Heart left ventricle (tissue), 13 donors: ENCODE measurements around the gene TNFRSF17.

ENCODE experiments used
- POLR2A ChIP-seq, 2 donors: fragments of 450-650 bp; IDR thresholded peaks; one replicate each; pipeline ENCODE4 v1.6.1; 2017; ENCODE audit warnings: antibody characterized with exemption in 2 of 2, mild to moderate bottlenecking in 2 of 2, moderate library complexity in 2 of 2
- TF ChIP-seq, protein P1 (sequence below), 12 donors: fragments of 200-600 bp; sonication (generic) in 4 of 12; IDR thresholded peaks; one replicate each; pipeline versions ENCODE4 v1.5.0 to v1.8.0; 2018 to 2022; ENCODE audit warnings: antibody characterized with exemption in 12 of 12, mild to moderate bottlenecking in 5 of 12
- donor health status: ischemic (EF 13 %, LVEDD 7.1; RV severe dilation, severe dysfunction).
- donor health status: DM: no; HTN: yes; CAD: no.
- donor health status: DM: no; HTN: no; CAD: no.
- donor health status: ischemic (EF 25% LVEDD 6.9; RV normal size, moderate dysfunction).
- donor health status: ischemic (EF 25% LVEDD 5.7; RV mildly dilated, moderate dysfunction).
- donor health status: ischemic (EF 35%, LVEDD 5.7; RV mildly dilated, moderate dysfunction).
- donor health status: nonischemic (EF 11% LVEDD 7.7; RV severe dilation, severe dysfunction).
- donor health status: DM: yes; HTN: yes; CAD: no.
- donor health status: PGD.
- donor health status: ischemic (EF 29% LVEDD 5.4; RV normal size, mild dysfunction).
- donor health status: nonischemic (EF 23%, LVEDD 6.1; RV moderate dilation, normal function).

DNA sequence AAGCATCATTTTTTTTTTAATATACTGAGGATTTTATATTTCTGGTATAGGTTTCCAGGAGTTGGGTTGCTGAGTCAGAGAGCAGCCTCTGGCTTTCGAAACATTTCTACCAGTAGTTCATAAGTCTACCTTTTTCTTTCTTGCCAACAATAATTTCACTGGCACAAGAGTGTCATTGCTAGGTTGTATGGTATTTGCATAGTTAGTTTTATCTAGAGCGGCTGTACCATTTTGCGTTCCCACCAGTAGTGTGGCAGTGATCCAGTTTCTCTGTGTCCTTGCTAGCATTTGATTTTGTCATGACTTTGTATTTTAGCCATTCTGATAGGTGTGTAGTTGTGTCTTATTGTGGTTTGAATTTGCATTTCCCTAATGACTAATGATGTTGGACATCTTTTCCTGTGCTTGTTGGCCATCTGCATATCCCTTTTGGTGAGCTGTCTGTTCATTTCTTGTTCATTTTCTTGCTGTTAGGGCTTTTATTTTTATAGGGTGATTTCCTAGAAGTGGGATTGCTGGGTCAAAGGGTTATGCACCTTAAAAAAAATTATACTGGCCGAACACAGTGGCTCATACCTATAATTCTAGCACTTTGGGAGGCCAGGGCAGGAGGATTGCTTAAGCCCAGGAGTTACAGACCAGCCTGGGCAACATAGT lies 51.4 kb downstream of the TNFRSF17 start:
- TF ChIP-seq, protein P1, sequence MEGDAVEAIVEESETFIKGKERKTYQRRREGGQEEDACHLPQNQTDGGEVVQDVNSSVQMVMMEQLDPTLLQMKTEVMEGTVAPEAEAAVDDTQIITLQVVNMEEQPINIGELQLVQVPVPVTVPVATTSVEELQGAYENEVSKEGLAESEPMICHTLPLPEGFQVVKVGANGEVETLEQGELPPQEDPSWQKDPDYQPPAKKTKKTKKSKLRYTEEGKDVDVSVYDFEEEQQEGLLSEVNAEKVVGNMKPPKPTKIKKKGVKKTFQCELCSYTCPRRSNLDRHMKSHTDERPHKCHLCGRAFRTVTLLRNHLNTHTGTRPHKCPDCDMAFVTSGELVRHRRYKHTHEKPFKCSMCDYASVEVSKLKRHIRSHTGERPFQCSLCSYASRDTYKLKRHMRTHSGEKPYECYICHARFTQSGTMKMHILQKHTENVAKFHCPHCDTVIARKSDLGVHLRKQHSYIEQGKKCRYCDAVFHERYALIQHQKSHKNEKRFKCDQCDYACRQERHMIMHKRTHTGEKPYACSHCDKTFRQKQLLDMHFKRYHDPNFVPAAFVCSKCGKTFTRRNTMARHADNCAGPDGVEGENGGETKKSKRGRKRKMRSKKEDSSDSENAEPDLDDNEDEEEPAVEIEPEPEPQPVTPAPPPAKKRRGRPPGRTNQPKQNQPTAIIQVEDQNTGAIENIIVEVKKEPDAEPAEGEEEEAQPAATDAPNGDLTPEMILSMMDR (IDR thresholded peaks at IDR 0.05) = no peak
- TF ChIP-seq POLR2A (IDR thresholded peaks at IDR 0.05) = no peak
